Lung (tissue), 12 donors: Measurements from ENCODE around the gene BCL7A. TPM values are rescaled to one million over a fixed set of nuclear protein-coding genes. Genes with fewer than 3 reads are reported as not detected.

Source experiments
- ATAC-seq: fragments of 200-7000 bp; cut with Tn5 transposase; one replicate; pipeline ENCODE4 v1.9.1; 2020; ENCODE audit warnings: moderate number of reproducible peaks; ENCODE audit not compliant: insufficient read depth, low FRiP score
- DNase-seq, 3 donors: peaks; one replicate each; pipeline ENCODE4 v3.0.0-alpha.2; 2013 to 2017
- H3K27ac ChIP-seq, 2 donors: one replicate each; pipeline ENCODE4 v1.5.1; 2013; ENCODE audit warnings: mild to moderate bottlenecking in 2 of 2, moderate library complexity in 2 of 2, control low read depth in 1 of 2, inconsistent platforms in 1 of 2, low read depth in 1 of 2, low read length in 1 of 2
- H3K27me3 ChIP-seq, 3 donors: one replicate each; pipeline ENCODE4 v1.5.1; 2013; ENCODE audit warnings: low read length in 2 of 3; ENCODE audit not compliant: control insufficient read depth in 3 of 3, insufficient read depth in 3 of 3
- H3K36me3 ChIP-seq, 4 donors: one replicate each; pipeline ENCODE4 v1.5.1; 2013; ENCODE audit warnings: low read length in 4 of 4, mild to moderate bottlenecking in 1 of 4, moderate library complexity in 1 of 4; ENCODE audit not compliant: control insufficient read depth in 4 of 4, insufficient read depth in 4 of 4
- H3K4me1 ChIP-seq, 5 donors: one replicate each; pipeline ENCODE4 v1.5.1; 2013; ENCODE audit warnings: low read length in 5 of 5, mild to moderate bottlenecking in 2 of 5, moderate library complexity in 1 of 5; ENCODE audit not compliant: control insufficient read depth in 5 of 5, insufficient read depth in 5 of 5
- H3K4me3 ChIP-seq: one replicate; pipeline ENCODE4 v1.5.1; 2013; ENCODE audit warnings: mild to moderate bottlenecking, control low read depth, moderate library complexity
- H3K9ac ChIP-seq, 2 donors: one replicate each; pipeline ENCODE4 v1.5.1; 2013; ENCODE audit warnings: low read length in 2 of 2, control low read depth in 1 of 2; ENCODE audit not compliant: insufficient read depth in 1 of 2
- H3K9me3 ChIP-seq, 4 donors: one replicate each; pipeline ENCODE4 v1.5.1; 2013; ENCODE audit warnings: low read length in 3 of 4, mild to moderate bottlenecking in 1 of 4, moderate library complexity in 1 of 4; ENCODE audit not compliant: control insufficient read depth in 4 of 4, insufficient read depth in 3 of 4
- WGBS, 2 donors: extraction: QIAGEN DNeasy Blood & Tissue Kit; methylation state at CpG; one replicate each; pipeline ENCODE4 v1.1.7; 2013; 5-methylcytosine and 5-hydroxymethylcytosine counted together
- polyA plus RNA-seq, 2 donors: library from polyadenylated mRNA; stranded (reverse); fragments of 200-250 nt; gene quantifications; one replicate each; pipeline ENCODE4 v1.2.1, GENCODE V29; 2013
- total RNA-seq, 2 donors: library from RNA; depleted of rRNA in 1 of 2; stranded (reverse); fragments of >200 nt in 1 of 2; gene quantifications; one replicate each; pipeline ENCODE4 v1.2.1, GENCODE V29; 2014 to 2021
- TF ChIP-seq, protein P1 (sequence below): IDR thresholded peaks from 2 replicates; pipeline ENCODE4 v1.5.1; 2012; ENCODE audit warnings: mild to moderate bottlenecking; ENCODE audit errors: control extremely low read depth, extremely low read depth
- donor health status: control.
- donor health status: control.
- donor health status: Bipolar disorder and iron deficiency.
- donor health status: healthy.
- donor health status: DM: yes; HTN: yes; CAD: no.

Gene BCL7A
- total and polyA plus RNA-seq, 4 donors = 3.4 to 21.2 (median 8.8) TPM

DNA sequence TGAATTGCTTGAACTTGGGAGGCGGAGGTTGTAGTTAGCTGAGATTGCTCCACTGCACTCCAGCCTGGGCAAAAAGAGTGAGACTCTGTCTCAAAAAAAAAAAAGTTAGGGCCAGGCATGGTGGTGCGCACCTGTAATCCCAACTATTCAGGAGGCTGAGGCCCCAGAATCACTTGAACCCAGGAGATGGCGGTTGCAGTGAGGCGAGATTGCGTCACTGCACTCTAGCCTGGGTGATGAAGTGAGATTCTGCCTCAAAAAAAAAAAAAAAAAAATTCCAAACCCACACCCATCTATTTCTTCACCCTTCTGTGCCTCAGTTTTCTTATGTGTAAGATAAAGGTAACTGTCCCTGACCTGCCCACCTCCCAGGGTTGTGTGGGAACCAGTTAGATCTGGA, 45.9 kb downstream of the BCL7A start:
- Histone ChIP-seq H3K4me3 (no peak overlapping the region), H3K27ac (no peak overlapping the region), H3K9me3 (no peaks in the 10 kb centered on the region), H3K4me1 (peaks cover 0 to 48% (median 32%) of the 10 kb centered on the region in 5 donors), H3K9ac (no peak overlapping the region), H3K36me3 (no peaks in the 10 kb centered on the region), H3K27me3 (no peaks in the 10 kb centered on the region)
- TF ChIP-seq, protein P1, sequence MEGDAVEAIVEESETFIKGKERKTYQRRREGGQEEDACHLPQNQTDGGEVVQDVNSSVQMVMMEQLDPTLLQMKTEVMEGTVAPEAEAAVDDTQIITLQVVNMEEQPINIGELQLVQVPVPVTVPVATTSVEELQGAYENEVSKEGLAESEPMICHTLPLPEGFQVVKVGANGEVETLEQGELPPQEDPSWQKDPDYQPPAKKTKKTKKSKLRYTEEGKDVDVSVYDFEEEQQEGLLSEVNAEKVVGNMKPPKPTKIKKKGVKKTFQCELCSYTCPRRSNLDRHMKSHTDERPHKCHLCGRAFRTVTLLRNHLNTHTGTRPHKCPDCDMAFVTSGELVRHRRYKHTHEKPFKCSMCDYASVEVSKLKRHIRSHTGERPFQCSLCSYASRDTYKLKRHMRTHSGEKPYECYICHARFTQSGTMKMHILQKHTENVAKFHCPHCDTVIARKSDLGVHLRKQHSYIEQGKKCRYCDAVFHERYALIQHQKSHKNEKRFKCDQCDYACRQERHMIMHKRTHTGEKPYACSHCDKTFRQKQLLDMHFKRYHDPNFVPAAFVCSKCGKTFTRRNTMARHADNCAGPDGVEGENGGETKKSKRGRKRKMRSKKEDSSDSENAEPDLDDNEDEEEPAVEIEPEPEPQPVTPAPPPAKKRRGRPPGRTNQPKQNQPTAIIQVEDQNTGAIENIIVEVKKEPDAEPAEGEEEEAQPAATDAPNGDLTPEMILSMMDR = no peak
- ATAC-seq (no peak), DNase-seq (no peak)
- 87 to 95% methylated on average over 5 of the region's 5 CpGs for WGBS, 2 donors

DNA sequence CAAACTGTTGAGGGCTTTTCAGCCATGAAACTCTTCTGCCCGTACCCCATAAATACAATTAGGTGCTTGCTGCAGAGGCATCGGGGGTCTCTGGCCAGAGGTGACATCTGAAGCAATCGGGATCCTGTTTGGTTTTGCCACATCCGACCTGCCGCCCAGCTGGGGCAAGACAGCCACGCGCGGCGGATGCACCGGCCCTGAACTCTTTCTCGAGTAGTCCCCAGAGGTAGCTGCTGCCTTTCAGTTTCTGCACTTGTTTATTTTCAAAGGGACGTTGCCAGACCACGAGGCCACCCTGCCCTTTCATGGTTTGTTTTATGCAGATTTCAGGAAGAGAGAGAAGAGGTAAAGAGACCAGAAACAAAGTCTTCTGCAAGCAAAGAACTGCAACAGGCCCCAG, 46.3 kb downstream of the BCL7A start:
- no peak overlapping the region for H3K4me3 ChIP-seq
- no peaks in the 10 kb centered on the region for H3K36me3 ChIP-seq
- WGBS, 2 donors = 18 to 28% methylated on average over 13 of the region's 13 CpGs
- no peak for ATAC-seq
- TF ChIP-seq, protein P1 = no peak
- H3K9me3 ChIP-seq = no peaks in the 10 kb centered on the region
- DNase-seq = peak; percentile 45 to 57 (median 49)
- peaks cover 0 to 48% (median 28%) of the 10 kb centered on the region in 5 donors for H3K4me1 ChIP-seq
- H3K9ac ChIP-seq = no peak overlapping the region
- no peaks in the 10 kb centered on the region for H3K27me3 ChIP-seq
- H3K27ac ChIP-seq = no peak overlapping the region

DNA sequence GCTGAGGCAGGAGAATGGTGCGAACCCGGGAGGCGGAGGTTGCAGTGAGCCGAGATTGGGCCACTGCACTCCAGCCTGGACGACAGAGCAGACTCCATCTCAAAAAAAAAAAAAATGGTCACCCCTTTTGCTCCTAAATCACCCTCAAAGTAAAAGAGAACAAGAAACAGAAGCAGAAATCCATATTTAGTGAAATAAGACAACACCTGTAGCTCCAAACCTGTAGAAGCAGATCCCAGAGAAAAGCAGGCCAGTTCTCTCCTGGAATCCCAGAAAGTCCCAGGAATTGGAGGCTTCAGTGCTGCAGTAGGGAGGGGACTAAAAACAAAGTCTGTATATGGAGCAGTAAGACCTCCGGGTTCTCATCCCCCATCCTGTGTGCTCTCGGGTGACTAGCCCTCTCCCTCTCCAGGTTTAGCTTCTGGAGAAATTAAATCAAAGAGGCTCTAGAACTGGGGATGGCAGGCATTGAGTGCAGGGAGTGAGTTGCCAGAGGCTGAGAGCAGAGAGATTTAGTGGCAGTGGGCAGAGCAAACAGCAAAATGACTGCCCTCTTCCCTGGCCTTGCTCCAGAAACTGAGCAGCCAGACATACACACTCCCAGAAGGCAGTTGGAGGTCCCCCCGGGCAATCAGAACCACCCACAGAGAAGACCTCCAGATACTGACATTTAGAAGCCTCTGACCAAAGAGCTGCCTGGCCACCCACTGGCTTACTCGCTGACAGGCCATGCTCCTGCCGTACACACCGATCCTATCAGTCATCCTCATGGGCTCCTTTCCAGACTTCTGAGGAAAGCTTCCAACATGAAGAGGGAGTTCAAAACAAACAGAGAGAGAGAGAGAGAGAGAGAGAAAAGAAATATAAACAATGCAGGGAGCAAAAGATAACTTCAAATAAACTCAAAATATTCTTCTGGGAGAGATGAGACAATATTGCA, 50.6 kb downstream of the BCL7A start:
- peaks cover 0 to 30% (median 6%) of the 10 kb centered on the region in 5 donors for H3K4me1 ChIP-seq
- ATAC-seq = peak; percentile 62
- TF ChIP-seq, protein P1 = no peak
- H3K4me3 ChIP-seq = no peak overlapping the region
- H3K36me3 ChIP-seq = no peaks in the 10 kb centered on the region
- H3K9ac ChIP-seq = no peak overlapping the region
- H3K9me3 ChIP-seq = no peaks in the 10 kb centered on the region
- 60 to 61% methylated on average over 11 of the region's 11 CpGs for WGBS, 2 donors
- no peaks in the 10 kb centered on the region for H3K27me3 ChIP-seq
- peak; percentile 82 to 91 (median 89) for DNase-seq
- peak overlapping the region; percentile 72 to 89 for H3K27ac ChIP-seq
